Measurements from ENCODE around the gene KRTAP10-10. TPM values are rescaled to one million over a fixed set of nuclear protein-coding genes. Genes with fewer than 3 reads are reported as not detected.

The KRTAP10-10 gene
- total and polyA plus RNA-seq, 2 of the 8 experiments (the other 6 are each of a cell fraction or from before 2014, with no cell fraction given): not detected

GRCh38 chr21:44606495-44606894, 30.7 kb upstream of the KRTAP10-10 start:
- Histone ChIP-seq H3K27me3 (replicated peaks in 1 of 4; ENCODE audit: control insufficient read depth in 3 of 4, extremely low read depth in 1 of 4, insufficient read depth in 3 of 4, low read length in 3 of 4) (no peaks in the 10 kb centered on the region), H3K79me1 (ENCODE audit: low read depth, low read length) (no peaks in the 10 kb centered on the region), H2BK15ac (ENCODE audit: low read length) (no peak overlapping the region), H2BK12ac (ENCODE audit: low read depth, low read length) (no peak overlapping the region), H2BK20ac (ENCODE audit: low read length) (no peak overlapping the region), H4K8ac (ENCODE audit: extremely low read depth, insufficient read depth, low read length) (no peak overlapping the region), H2AK5ac (ENCODE audit: low read depth, low read length) (no peak overlapping the region), H2AFZ (ENCODE audit: low read length) (no peak overlapping the region), H3K4me1 (replicated peaks in 1 of 4; ENCODE audit: control insufficient read depth in 3 of 4, insufficient read depth in 4 of 4, low read length in 3 of 4) (no peaks in the 10 kb centered on the region; a peak in 1 of 7 replicates), H3K9me3 (ENCODE audit: insufficient read depth in 2 of 2, low read depth in 1 of 2, low read length in 1 of 2) (peaks cover 12 to 15% of the 10 kb centered on the region in 2 experiments; a peak in 3 of 4 replicates), H3K4me3 (ENCODE audit: extremely low read depth in 1 of 4, insufficient read depth in 2 of 4, low read depth in 3 of 4, low read length in 4 of 4) (no peak overlapping the region), H3K4ac (replicated peaks; ENCODE audit: insufficient read length, low read depth, low read length) (no peak overlapping the region), H3K23me2 (ENCODE audit: low read depth, low read length) (0 out of 2 replicates have a peak, but pooled peaks cover 2% of the 10 kb centered on the region), H4K20me1 (replicated peaks in 1 of 2; ENCODE audit: control insufficient read depth in 1 of 2, insufficient read depth in 2 of 2, low read length in 2 of 2) (no peaks in the 10 kb centered on the region), H3K14ac (ENCODE audit: insufficient read length) (no peak overlapping the region), H3K9ac (replicated peaks in 1 of 4; ENCODE audit: extremely low read depth in 1 of 4, low read depth in 3 of 4, low read length in 3 of 4) (no peak overlapping the region), H3K4me2 (ENCODE audit: insufficient read depth in 1 of 2, low read depth in 2 of 2, low read length in 2 of 2) (no peak overlapping the region), H3K79me2 (ENCODE audit: control insufficient read depth in 1 of 2, insufficient read depth in 2 of 2, low read length in 2 of 2) (no peaks in the 10 kb centered on the region), H3K27ac (ENCODE audit: low read depth, low read length) (no peak overlapping the region), H4K91ac (replicated peaks; ENCODE audit: insufficient read length, low read length) (no peak overlapping the region), H4K5ac (ENCODE audit: insufficient read length, low read depth, low read length) (no peak overlapping the region), H3K36me3 (ENCODE audit: control insufficient read depth in 2 of 4, insufficient read depth in 4 of 4, low read length in 3 of 4) (no peaks in the 10 kb centered on the region; a peak in 1 of 8 replicates), H2BK120ac (replicated peaks; ENCODE audit: low read depth, low read length) (no peak overlapping the region), H3K56ac (replicated peaks; ENCODE audit: insufficient read length, low read depth, low read length) (no peak overlapping the region), H3K23ac (ENCODE audit: insufficient read length) (no peak overlapping the region), H2BK5ac (ENCODE audit: low read depth, low read length) (no peak overlapping the region), H3K18ac (ENCODE audit: extremely low read depth, low read length) (no peak overlapping the region)
- ChIA-PET POLR2A (ENCODE audit: partially characterized antibody) (no interaction called here), CTCF (ENCODE audit: partially characterized antibody) (no interaction called here)
- WGBS, 2 experiments (ENCODE audit: extremely low coverage in 1 of 2, insufficient coverage in 1 of 2, insufficient read length in 1 of 2, insufficient replicate concordance in 2 of 2, low coverage in 1 of 2, low lambda C conversion rate in 2 of 2, missing lambda C conversion rate in 1 of 2): 79% methylated on average over 4 of the region's 4 CpGs; no CpG with 5 or more reads in 1 of the 2 experiments
- no peak for FAIRE-seq
- no peak for DNase-seq (ENCODE audit: low read depth in 1 of 2, low spot score in 2 of 2)
- no peak for TF ChIP-seq YY1 (IDR thresholded peaks at IDR 0.05; ENCODE audit: low read depth, low read length)
- TF ChIP-seq SUZ12 (IDR thresholded peaks at IDR 0.05; ENCODE audit: low read length): no peak
- TF ChIP-seq KDM4A (IDR thresholded peaks at IDR 0.05; ENCODE audit: low read depth, low read length, severe bottlenecking): no peak
- TF ChIP-seq HDAC6 (IDR thresholded peaks at IDR 0.05; ENCODE audit: low read depth, low read length): no peak

Measured in H1 (cell line).